GM23338 (cell line): Measurements from ENCODE around the gene FGFRL1. TPM values are rescaled to one million over a fixed set of nuclear protein-coding genes. Genes with fewer than 3 reads are reported as not detected.

Experiments used
- ATAC-seq: fragments of 200-7000 bp; cut with Tn5 transposase; 3 replicates; pipeline ENCODE4 v1.9.1; 2020
- DNase-seq: peaks from one replicate; pipeline ENCODE4 v3.0.0-alpha.2; 2015; ENCODE audit warnings: low spot score
- H2AFZ ChIP-seq: fragments of 200-600 bp; sonication (generic); 2 replicates; pipeline ENCODE4 v1.8.0; 2016; ENCODE audit warnings: antibody characterized with exemption, mild to moderate bottlenecking, moderate library complexity
- H3F3A ChIP-seq: fragments of 200-600 bp; sonication (generic); replicated peaks from 2 replicates; pipeline ENCODE4 v1.8.0; 2017; ENCODE audit warnings: antibody characterized with exemption, mixed run types, low read depth
- H3K27ac ChIP-seq: fragments of 200-600 bp; sonication (generic); 2 replicates; pipeline ENCODE4 v1.6.1; 2016; ENCODE audit warnings: low read depth
- H3K27me3 ChIP-seq: fragments of 200-600 bp; sonication (generic); 2 replicates; pipeline ENCODE4 v1.8.0; 2016; ENCODE audit warnings: mild to moderate bottlenecking, mixed run types, moderate library complexity; ENCODE audit not compliant: insufficient read depth
- H3K36me3 ChIP-seq: fragments of 200-600 bp; sonication (generic); 2 replicates; pipeline ENCODE4 v1.8.0; 2016; ENCODE audit warnings: mild to moderate bottlenecking; ENCODE audit not compliant: insufficient read depth
- H3K4me1 ChIP-seq: fragments of 200-600 bp; sonication (generic); 2 replicates; pipeline ENCODE4 v1.8.0; 2016; ENCODE audit warnings: mild to moderate bottlenecking, moderate library complexity; ENCODE audit not compliant: insufficient read depth
- H3K4me2 ChIP-seq: fragments of 200-600 bp; sonication (generic); 2 replicates; pipeline ENCODE4 v1.7.1; 2017; ENCODE audit warnings: mixed run types
- H3K4me3 ChIP-seq: fragments of 200-600 bp; sonication (generic); 2 replicates; pipeline ENCODE4 v1.6.1; 2016; ENCODE audit warnings: mixed run types
- H3K79me2 ChIP-seq: fragments of 200-600 bp; sonication (generic); replicated peaks from 2 replicates; pipeline ENCODE4 v1.8.0; 2017; ENCODE audit warnings: mild to moderate bottlenecking; ENCODE audit not compliant: insufficient read depth
- H3K9me2 ChIP-seq: fragments of 200-600 bp; sonication (generic); 2 replicates; pipeline ENCODE4 v1.8.0; 2017; ENCODE audit not compliant: insufficient read depth
- H4K20me1 ChIP-seq: fragments of 200-600 bp; sonication (generic); replicated peaks from 2 replicates; pipeline ENCODE4 v1.8.0; 2017; ENCODE audit warnings: mild to moderate bottlenecking; ENCODE audit not compliant: insufficient read depth
- H3K27ac Mint-ChIP-seq: 2 replicates; pipeline ENCODE4 v1.8.0; 2020; ENCODE audit warnings: inconsistent platforms, mild to moderate bottlenecking, moderate library complexity, mixed read lengths
- H3K27me3 Mint-ChIP-seq: 3 replicates; pipeline ENCODE4 v1.8.0; 2022; ENCODE audit warnings: low read depth, mild to moderate bottlenecking, moderate library complexity, mixed read lengths, inconsistent platforms; ENCODE audit not compliant: insufficient read depth, poor library complexity
- H3K36me3 Mint-ChIP-seq: 3 replicates; pipeline ENCODE4 v1.8.0; 2021; ENCODE audit warnings: low read depth, mild to moderate bottlenecking, inconsistent platforms, moderate library complexity, mixed read lengths
- H3K4me1 Mint-ChIP-seq: 3 replicates; pipeline ENCODE4 v1.8.0; 2020; ENCODE audit warnings: mild to moderate bottlenecking, inconsistent platforms, mixed read lengths
- H3K4me3 Mint-ChIP-seq: 3 replicates; pipeline ENCODE4 v1.8.0; 2021; ENCODE audit warnings: moderate library complexity, mild to moderate bottlenecking, inconsistent platforms, mixed read lengths
- H3K9me3 Mint-ChIP-seq: 3 replicates; pipeline ENCODE4 v1.8.0; 2020; ENCODE audit warnings: moderate library complexity, mild to moderate bottlenecking, inconsistent platforms, mixed read lengths
- EZH2 ChIP-seq: fragments of 200-600 bp; sonication (generic); IDR thresholded peaks from one replicate; pipeline ENCODE4 v1.8.0; 2017; ENCODE audit warnings: antibody characterized with exemption, mild to moderate bottlenecking, low read depth; ENCODE audit not compliant: unreplicated experiment
- JUNB ChIP-seq: IDR thresholded peaks from one replicate; pipeline ENCODE4 v1.6.1; 2016; ENCODE audit warnings: antibody characterized with exemption; ENCODE audit not compliant: unreplicated experiment
- polyA plus RNA-seq: library from polyadenylated mRNA; unstranded; fragments of >200 nt; fragmentation: Nextera tagmentation; extraction: Ambion mirVana; gene quantifications from 2 replicates; pipeline ENCODE4 v1.2.1, GENCODE V29; 2016
- total RNA-seq: library from RNA; depleted of rRNA; stranded (reverse); fragments of >200 nt; shearing (Covaris generic); gene quantifications from 2 replicates; pipeline ENCODE4 v1.2.3, GENCODE V29; 2014
- TF ChIP-seq, protein P1 (sequence below): IDR thresholded peaks from 2 replicates; pipeline ENCODE4 v1.6.1; 2016; ENCODE audit warnings: antibody characterized with exemption
- TF ChIP-seq, protein P2 (sequence below), 2 experiments: fragments of 200-600 bp in 1 of 2; sonication (generic) in 1 of 2; conservative IDR thresholded peaks; 2 replicates each; pipeline versions ENCODE4 v1.5.1 to v1.6.1; 2016 to 2017; ENCODE audit warnings: antibody characterized with exemption in 2 of 2, low read depth in 2 of 2, mild to moderate bottlenecking in 2 of 2, moderate library complexity in 1 of 2

FGFRL1 gene
- total and polyA plus RNA-seq, 2 experiments from 2014 or later = 7.0 to 35.8 TPM

DNA sequence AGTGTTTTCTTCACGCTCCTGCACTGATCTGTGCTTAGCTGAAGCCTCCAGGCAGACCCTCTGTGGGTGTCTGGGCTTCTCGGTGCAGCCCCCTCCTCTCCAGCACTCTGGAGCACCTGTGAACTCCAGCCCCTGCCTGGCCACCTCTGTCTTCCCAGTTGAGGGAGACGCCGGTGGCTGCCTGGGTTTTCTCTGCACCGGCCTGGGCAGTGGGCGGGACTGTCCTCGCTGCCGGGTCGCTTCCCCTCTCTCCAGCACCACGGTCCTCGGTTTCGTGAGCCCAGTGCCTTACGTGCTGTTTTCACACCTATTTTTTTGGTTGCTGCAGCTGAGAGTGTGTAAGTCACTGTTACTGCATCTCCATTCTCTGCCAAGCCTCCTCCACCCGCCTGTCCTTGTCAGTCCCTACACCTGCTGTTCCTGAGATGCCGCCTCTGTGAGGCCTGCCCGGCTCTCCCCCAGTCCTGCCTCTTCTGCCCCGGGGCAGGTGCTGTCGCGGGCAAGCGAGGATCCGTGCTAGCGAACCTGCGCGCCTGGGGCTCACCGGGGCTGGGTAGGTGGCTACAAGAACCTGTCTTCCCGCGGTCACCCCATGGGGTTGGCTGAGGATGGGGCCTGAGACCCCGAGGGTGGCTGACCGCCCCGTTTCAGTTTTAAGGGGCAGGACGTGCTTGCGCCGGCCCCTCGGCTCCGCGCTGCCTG, 2.4 kb upstream of the FGFRL1 start:
- H3K4me3 Mint-ChIP-seq = peak overlapping the region; percentile 67
- no peaks in the 10 kb centered on the region; the same call in 2 of the 3 replicates for H3K36me3 Mint-ChIP-seq
- peak; percentile 16 for ATAC-seq

DNA sequence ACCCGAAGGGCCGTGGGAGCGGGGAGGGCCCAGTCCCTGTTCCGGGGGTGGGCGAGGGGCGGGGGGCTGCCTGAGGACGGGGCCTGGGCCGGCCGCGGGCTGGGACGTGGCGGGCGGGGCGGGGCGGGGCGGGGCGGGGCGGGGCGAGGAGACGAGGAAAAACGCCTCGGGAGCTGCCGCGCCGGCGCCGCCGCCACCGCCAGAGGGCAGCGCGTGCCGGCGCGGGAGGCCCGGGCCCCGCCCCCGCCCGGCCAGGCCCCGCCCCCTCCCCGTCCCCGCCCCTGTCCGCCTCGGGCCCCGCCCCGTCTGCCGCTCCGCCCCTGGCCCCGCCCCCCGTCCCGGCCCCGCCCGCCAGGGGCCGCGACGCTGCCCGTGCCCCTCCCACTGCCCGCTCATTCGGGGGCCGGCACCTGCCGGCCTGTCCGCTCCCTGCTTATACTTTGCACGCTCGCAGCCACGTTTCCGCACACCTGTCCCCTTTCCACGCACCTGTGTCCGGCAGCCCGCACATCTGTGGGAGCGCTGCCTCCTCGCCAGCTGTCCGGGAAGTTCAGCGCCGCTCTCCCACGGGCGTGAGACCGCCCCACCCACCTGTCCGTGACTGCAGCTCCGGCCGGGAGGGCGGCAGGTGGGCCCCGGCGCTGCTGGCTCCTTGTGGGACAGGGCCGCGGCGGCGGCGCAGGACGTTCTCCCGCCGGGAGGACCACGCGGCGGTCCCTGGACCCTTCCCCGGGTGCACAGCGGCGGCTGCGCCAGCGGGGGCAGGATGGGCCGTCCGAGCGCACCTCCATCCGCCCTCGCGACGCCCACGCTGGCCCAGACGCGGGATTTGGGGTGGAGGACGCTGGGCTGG, 1.7 kb upstream of the FGFRL1 start:
- peaks cover 8% of the 10 kb centered on the region; the same call in 2 of the 3 replicates for H3K4me1 Mint-ChIP-seq
- peak overlapping the region; percentile 68 for H3K4me3 ChIP-seq
- H3K4me2 ChIP-seq = peak overlapping the region; percentile 91
- H3K9me2 ChIP-seq = no peaks in the 10 kb centered on the region
- 0 out of 2 replicates have a peak, but pooled peaks cover 3% of the 10 kb centered on the region for H3K79me2 ChIP-seq
- H3K27ac Mint-ChIP-seq = no peak overlapping the region
- peaks cover 58% of the 10 kb centered on the region for H3K27me3 ChIP-seq
- peak; percentile 69 for DNase-seq
- TF ChIP-seq, protein P1, sequence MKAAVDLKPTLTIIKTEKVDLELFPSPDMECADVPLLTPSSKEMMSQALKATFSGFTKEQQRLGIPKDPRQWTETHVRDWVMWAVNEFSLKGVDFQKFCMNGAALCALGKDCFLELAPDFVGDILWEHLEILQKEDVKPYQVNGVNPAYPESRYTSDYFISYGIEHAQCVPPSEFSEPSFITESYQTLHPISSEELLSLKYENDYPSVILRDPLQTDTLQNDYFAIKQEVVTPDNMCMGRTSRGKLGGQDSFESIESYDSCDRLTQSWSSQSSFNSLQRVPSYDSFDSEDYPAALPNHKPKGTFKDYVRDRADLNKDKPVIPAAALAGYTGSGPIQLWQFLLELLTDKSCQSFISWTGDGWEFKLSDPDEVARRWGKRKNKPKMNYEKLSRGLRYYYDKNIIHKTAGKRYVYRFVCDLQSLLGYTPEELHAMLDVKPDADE = no peak
- no peak for TF ChIP-seq JUNB
- TF ChIP-seq, protein P2, sequence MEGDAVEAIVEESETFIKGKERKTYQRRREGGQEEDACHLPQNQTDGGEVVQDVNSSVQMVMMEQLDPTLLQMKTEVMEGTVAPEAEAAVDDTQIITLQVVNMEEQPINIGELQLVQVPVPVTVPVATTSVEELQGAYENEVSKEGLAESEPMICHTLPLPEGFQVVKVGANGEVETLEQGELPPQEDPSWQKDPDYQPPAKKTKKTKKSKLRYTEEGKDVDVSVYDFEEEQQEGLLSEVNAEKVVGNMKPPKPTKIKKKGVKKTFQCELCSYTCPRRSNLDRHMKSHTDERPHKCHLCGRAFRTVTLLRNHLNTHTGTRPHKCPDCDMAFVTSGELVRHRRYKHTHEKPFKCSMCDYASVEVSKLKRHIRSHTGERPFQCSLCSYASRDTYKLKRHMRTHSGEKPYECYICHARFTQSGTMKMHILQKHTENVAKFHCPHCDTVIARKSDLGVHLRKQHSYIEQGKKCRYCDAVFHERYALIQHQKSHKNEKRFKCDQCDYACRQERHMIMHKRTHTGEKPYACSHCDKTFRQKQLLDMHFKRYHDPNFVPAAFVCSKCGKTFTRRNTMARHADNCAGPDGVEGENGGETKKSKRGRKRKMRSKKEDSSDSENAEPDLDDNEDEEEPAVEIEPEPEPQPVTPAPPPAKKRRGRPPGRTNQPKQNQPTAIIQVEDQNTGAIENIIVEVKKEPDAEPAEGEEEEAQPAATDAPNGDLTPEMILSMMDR (conservative IDR thresholded peaks at IDR 0.05; ENCODE audit: low read depth in 2 of 2) = peak in 1 of 2 experiments; percentile 27; a peak in 1 of 4 replicates
- no peak overlapping the region for H3K27ac ChIP-seq
- 0 out of 2 replicates have a peak, but pooled peaks cover 5% of the 10 kb centered on the region for H3F3A ChIP-seq
- peaks cover 50% of the 10 kb centered on the region for H3K27me3 Mint-ChIP-seq
- peaks cover 6% of the 10 kb centered on the region; the same call in 1 of the 2 replicates for H4K20me1 ChIP-seq
- H3K4me1 ChIP-seq = peaks cover 5% of the 10 kb centered on the region; the same call in 1 of the 2 replicates
- peak overlapping the region; percentile 52; the same call in 2 of the 3 replicates for H3K4me3 Mint-ChIP-seq
- peak overlapping the region; percentile 84 for H2AFZ ChIP-seq
- no peaks in the 10 kb centered on the region for H3K36me3 ChIP-seq
- H3K36me3 Mint-ChIP-seq = no peaks in the 10 kb centered on the region; the same call in 2 of the 3 replicates
- peak; percentile 19 for ATAC-seq
- H3K9me3 Mint-ChIP-seq = peaks cover 7% of the 10 kb centered on the region; the same call in 2 of the 3 replicates

More for the DNA sequence above, 2.4 kb upstream of the FGFRL1 start:
- no peak overlapping the region for H3K27ac ChIP-seq
- Mint-ChIP-seq H3K27me3 (peaks cover 58% of the 10 kb centered on the region), H3K4me1 (peaks cover 8% of the 10 kb centered on the region; the same call in 2 of the 3 replicates), H3K9me3 (peaks cover 7% of the 10 kb centered on the region; the same call in 2 of the 3 replicates), H3K27ac (no peak overlapping the region)
- TF ChIP-seq, protein P2 (conservative IDR thresholded peaks at IDR 0.05; ENCODE audit: low read depth in 2 of 2) = no peak
- TF ChIP-seq EZH2 = peak; percentile 34
- H3K4me1 ChIP-seq = peaks cover 5% of the 10 kb centered on the region; the same call in 1 of the 2 replicates
- peak overlapping the region; percentile 84 for H2AFZ ChIP-seq
- no peaks in the 10 kb centered on the region for H3K9me2 ChIP-seq
- H3K27me3 ChIP-seq = peaks cover 66% of the 10 kb centered on the region
- peak; percentile 58 for DNase-seq
- peak overlapping the region; percentile 68 for H3K4me3 ChIP-seq
- 0 out of 2 replicates have a peak, but pooled peaks cover 1% of the 10 kb centered on the region for H3K79me2 ChIP-seq
- H3K36me3 ChIP-seq = no peaks in the 10 kb centered on the region
- H4K20me1 ChIP-seq = peaks cover 2% of the 10 kb centered on the region; the same call in 1 of the 2 replicates
- H3F3A ChIP-seq = 0 out of 2 replicates have a peak, but pooled peaks cover 5% of the 10 kb centered on the region
- peak overlapping the region; percentile 88 for H3K4me2 ChIP-seq
